Measurements from ENCODE around the gene CLASRP. TPM values are rescaled to one million over a fixed set of nuclear protein-coding genes. Genes with fewer than 3 reads are reported as not detected.

CLASRP gene
- total RNA-seq, 2 donors from 2014 or later: 53.5 to 82.6 TPM

GRCh38 chr19:45096700-45097099 lies 57.9 kb downstream of the CLASRP start:
- no peak for DNase-seq
- no peaks in the 10 kb centered on the region for H3K36me3 ChIP-seq
- no peak overlapping the region for H3K27ac ChIP-seq
- peaks cover 18% of the 10 kb centered on the region for H3K4me1 ChIP-seq
- no peaks in the 10 kb centered on the region for H3K9me3 ChIP-seq
- intact Hi-C loops (cut with DNase I): no loop called here
- no peak for TF ChIP-seq CTCF (IDR thresholded peaks at IDR 0.05)
- H3K27me3 ChIP-seq: no peaks in the 10 kb centered on the region
- no peak overlapping the region for H3K4me3 ChIP-seq
- H3K9ac ChIP-seq (ENCODE audit: low read depth in 2 of 2, low read length in 2 of 2): no peak overlapping the region

GRCh38 chr19:45097450-45097775 lies 58.6 kb downstream of the CLASRP start:
- Histone ChIP-seq H3K4me1 (peaks cover 18% of the 10 kb centered on the region), H3K27me3 (no peaks in the 10 kb centered on the region), H3K36me3 (no peaks in the 10 kb centered on the region), H3K9ac (ENCODE audit: low read depth in 2 of 2, low read length in 2 of 2) (no peak overlapping the region), H3K4me3 (no peak overlapping the region), H3K27ac (no peak overlapping the region), H3K9me3 (no peaks in the 10 kb centered on the region)
- intact Hi-C loops (cut with DNase I): no loop called here
- no peak for DNase-seq
- TF ChIP-seq CTCF (IDR thresholded peaks at IDR 0.05): no peak

- peak; percentile 48 for DNase-seq
- intact Hi-C loops (cut with DNase I): no loop called here
- no peak overlapping the region for H3K4me3 ChIP-seq
Measured at GRCh38 chr19:45097776-45098520, 59.1 kb downstream of the CLASRP start.

GRCh38 chr19:45098521-45099466 lies 59.9 kb downstream of the CLASRP start:
- no peak for DNase-seq
- intact Hi-C loops (cut with DNase I): no loop called here
- no peak for TF ChIP-seq CTCF (IDR thresholded peaks at IDR 0.05)
- peaks cover 17% of the 10 kb centered on the region for H3K4me1 ChIP-seq
- H3K9ac ChIP-seq (ENCODE audit: low read depth in 2 of 2, low read length in 2 of 2): no peak overlapping the region
- no peaks in the 10 kb centered on the region for H3K36me3 ChIP-seq
- no peaks in the 10 kb centered on the region for H3K9me3 ChIP-seq
- no peak overlapping the region for H3K4me3 ChIP-seq
- no peak overlapping the region for H3K27ac ChIP-seq
- no peaks in the 10 kb centered on the region for H3K27me3 ChIP-seq

More at GRCh38 chr19:45097776-45098520, 59.1 kb downstream of the CLASRP start:
- Histone ChIP-seq H3K27me3 (no peaks in the 10 kb centered on the region), H3K36me3 (no peaks in the 10 kb centered on the region), H3K9me3 (no peaks in the 10 kb centered on the region), H3K27ac (no peak overlapping the region), H3K4me1 (peaks cover 18% of the 10 kb centered on the region), H3K9ac (ENCODE audit: low read depth in 2 of 2, low read length in 2 of 2) (no peak overlapping the region)
- TF ChIP-seq CTCF (IDR thresholded peaks at IDR 0.05): no peak

GRCh38 chr19:45099467-45100191 lies 60.8 kb downstream of the CLASRP start:
- no peak for DNase-seq
- Histone ChIP-seq H3K36me3 (no peaks in the 10 kb centered on the region), H3K4me1 (peaks cover 17% of the 10 kb centered on the region), H3K9me3 (no peaks in the 10 kb centered on the region), H3K27ac (no peak overlapping the region), H3K9ac (ENCODE audit: low read depth in 2 of 2, low read length in 2 of 2) (no peak overlapping the region), H3K27me3 (no peaks in the 10 kb centered on the region), H3K4me3 (no peak overlapping the region)
- no peak for TF ChIP-seq CTCF (IDR thresholded peaks at IDR 0.05)
- intact Hi-C loops (cut with DNase I): no loop called here
